Measurements from ENCODE around the gene NBDY.
"Not testable (repeated sequence)": the region's sequence is repeated elsewhere in the genome, so short reads cannot be mapped to it uniquely, and the experiment has no call there.

The NBDY gene

GRCh38 chrX:56764975-56765791 lies 36.1 kb downstream of the NBDY start:
- no peak for DNase-seq (ENCODE audit: low read depth)

GRCh38 chrX:56765811-56766553 lies 36.9 kb downstream of the NBDY start:
- DNase-seq (ENCODE audit: low read depth), result no peak

GRCh38 chrX:56766554-56767347 lies 37.7 kb downstream of the NBDY start:
- no peak for DNase-seq (ENCODE audit: low read depth)

- not testable (repeated sequence) for DNase-seq (ENCODE audit: low read depth)
Observed at GRCh38 chrX:56767348-56768119, 38.5 kb downstream of the NBDY start.

DNA sequence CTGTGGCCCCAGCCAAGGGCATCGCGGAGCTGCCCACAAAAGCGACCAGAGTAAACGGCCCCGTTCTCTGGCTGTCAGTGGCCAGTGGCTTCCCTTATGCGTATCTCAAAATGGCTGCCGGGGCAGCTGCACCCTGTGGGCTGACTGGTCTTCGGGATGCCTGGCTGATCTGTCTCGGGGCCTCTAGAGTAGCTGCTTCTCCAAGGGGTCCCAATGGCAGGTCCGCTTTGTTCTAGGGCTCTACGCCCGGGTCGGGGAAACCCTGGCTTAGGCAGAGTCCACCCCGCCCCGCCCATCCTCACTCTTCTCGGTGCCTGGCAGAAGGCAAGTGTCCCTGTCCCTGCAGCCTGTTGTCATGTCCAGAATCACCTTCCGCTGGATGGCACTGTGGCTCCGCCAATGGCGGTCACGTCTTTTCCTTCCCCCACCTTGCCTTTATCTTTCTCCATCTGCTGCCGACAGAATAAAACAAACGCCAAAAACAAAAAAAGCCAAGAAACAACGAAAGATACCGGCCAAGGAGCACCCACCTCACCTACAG lies 39.1 kb downstream of the NBDY start:
- not testable (repeated sequence) for DNase-seq (ENCODE audit: low read depth)

- not testable (repeated sequence) for DNase-seq (ENCODE audit: low read depth)
Observed at GRCh38 chrX:56772675-56773521, 43.9 kb downstream of the NBDY start.

- DNase-seq (ENCODE audit: low read depth), result not testable (repeated sequence)
Observed at GRCh38 chrX:56773522-56774060, 44.5 kb downstream of the NBDY start.

DNA sequence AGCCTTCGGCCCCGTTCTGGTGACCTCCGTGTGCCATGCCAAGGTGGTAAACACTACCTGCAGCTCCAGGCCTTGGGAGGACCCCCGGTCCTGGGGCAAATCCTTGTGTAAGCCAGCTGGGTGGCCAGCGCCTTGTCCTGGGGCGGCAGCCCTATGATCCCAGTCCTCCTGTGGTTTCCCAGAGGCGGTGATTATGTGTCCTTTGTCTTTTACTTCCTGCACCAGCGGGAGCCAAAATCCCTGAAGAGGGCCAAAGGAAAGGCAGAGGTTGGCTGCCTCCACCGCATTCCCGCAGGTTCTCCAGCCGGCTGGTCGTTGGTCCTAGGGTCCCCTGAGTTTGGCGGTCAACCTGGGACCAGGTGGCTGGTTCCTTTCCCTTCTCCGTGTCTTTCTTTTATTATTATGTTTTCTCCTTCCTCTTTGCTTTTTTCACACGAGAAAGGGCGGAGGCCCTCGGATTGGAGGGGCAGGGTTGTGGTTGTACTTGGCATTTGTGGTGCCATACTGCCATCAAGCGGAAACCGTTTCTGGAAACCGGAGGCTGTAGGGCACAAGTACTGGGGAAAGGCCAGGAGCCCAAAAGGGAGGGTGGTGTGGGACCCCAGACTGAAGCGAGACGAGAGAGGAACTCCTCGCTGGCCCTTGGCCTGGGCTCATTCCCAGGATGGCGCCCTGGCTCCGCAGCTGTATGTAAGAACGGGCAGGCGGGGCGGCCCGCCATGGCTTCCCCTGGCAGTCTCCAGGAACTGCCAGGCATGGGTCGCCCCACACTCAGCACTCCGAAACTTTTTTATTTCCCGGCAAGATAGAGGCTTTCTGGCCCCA lies 49.3 kb downstream of the NBDY start:
- DNase-seq (ENCODE audit: low read depth), result not testable (repeated sequence)

DNA sequence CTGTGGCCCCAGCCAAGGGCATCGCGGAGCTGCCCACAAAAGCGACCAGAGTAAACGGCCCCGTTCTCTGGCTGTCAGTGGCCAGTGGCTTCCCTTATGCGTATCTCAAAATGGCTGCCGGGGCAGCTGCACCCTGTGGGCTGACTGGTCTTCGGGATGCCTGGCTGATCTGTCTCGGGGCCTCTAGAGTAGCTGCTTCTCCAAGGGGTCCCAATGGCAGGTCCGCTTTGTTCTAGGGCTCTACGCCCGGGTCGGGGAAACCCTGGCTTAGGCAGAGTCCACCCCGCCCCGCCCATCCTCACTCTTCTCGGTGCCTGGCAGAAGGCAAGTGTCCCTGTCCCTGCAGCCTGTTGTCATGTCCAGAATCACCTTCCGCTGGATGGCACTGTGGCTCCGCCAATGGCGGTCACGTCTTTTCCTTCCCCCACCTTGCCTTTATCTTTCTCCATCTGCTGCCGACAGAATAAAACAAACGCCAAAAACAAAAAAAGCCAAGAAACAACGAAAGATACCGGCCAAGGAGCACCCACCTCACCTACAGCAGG lies 50.0 kb downstream of the NBDY start:
- not testable (repeated sequence) for DNase-seq (ENCODE audit: low read depth)

DNA sequence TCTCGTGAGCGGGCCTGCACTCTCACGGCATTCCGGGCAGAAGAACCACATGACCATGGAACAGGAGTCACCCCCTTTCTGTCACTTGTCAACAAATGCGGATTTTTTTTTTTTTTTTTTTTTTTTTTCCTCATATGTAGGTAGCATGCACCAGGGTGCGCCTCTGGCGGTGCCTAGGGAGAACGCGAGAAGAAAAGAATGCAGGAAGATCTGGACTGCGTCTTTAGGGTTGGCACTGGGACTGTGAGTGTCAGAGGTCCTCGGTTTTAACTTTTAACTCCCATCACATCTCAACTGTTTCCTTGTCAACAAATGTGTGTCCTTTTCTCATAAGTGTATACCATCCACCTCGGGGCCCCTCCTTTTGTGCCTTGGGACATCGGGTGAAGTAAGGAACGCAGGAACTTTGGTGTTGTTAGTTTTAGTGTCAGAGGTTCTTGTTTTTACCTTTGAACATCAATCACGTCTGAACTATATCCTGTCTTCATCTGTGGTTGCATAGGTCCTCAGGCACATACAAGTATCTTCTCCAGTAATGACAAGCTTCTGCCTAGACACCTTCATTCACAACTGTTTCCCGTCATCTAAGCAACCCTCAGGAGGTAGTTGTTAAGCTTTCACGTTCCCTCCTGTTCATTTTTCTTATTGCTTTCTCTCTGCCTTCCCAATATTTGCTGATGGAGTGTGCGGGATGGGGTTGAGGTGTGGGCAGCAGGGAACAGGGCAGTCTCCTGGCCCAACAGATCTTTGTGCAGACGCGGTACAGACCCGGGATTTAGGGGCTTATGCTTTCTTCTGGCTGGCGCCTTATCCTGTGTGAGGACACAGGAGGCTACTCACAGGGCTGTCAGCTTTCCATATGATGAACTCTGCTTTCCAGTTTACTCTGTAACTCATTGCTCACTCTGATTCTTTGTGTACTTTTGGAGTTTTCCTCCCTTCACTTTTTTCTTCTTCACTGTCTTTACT lies 51.9 kb downstream of the NBDY start:
- not testable (repeated sequence) for DNase-seq (ENCODE audit: low read depth)

GRCh38 chrX:56782352-56782751 lies 53.3 kb downstream of the NBDY start:
- no peak for DNase-seq (ENCODE audit: low read depth)

DNA sequence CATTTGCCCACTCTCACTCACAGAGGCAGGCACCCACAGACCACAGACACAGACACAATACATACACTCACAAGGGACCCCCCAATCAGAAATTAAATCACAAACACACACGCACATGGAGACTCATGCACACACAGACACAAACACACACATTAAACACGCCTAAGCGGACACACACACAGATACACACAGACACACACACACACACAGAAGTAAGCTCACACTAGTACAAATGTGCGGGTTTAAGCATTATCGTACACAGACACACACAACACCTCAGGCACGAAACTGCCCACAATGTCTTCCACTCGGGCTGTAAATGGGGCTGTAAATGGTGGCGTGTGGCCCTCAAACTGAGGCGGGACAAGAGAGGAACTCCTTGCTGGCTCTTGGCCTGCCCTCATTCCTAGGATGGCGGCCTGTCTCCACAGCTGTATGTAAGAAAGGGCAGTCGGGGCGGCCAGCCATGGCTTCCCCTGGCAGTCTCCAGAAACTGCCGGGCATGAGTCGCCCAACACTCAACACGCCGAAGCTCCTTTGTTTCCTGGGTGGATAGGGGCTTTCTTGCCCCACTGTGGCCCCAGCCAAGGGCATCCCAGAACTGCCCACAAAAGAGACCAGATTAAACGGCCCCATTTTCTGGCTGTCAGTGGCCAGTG lies 53.9 kb downstream of the NBDY start:
- no peak for DNase-seq (ENCODE audit: low read depth)

DNA sequence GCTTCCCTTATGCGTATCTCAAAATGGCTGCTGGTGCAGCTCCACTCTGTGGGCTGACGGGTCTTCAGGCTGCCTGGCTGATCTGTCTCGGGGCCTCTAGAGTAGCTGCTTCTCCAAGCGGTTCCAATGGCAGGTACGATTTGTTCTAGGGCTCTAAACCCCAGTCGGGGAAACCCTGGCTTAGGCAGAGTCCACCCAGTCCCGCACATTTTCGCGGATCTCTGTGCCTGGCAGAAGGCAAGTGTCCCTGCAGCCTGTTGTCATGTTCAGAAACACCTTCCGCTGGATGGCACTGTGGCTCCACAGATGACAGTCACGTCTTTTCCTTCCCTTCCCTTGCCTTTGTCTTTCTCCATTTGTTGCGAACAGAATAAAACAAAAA lies 54.4 kb downstream of the NBDY start:
- no peak for DNase-seq (ENCODE audit: low read depth)

GRCh38 chrX:56783996-56784620 lies 55.1 kb downstream of the NBDY start:
- no peak for DNase-seq (ENCODE audit: low read depth)

DNA sequence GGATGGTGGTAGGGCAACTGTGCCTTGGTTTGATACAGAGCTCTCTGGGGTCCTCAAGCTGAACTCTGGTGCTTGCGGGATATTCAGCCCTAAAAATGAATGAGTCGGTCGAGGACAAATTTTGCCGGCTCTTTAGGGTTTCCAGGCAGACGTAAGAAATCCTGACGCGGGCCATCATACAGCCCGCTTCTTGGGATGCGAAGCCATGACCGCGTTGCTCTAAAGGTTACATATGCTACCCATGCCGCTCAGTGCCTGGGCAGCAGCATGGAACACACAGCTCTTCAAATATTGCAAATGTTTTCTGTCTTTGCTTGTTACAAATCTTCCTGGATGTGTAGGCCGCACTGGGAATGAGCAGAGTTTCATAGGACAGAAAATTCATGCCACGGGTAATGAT lies 55.6 kb downstream of the NBDY start:
- DNase-seq (ENCODE audit: low read depth), result no peak

GRCh38 chrX:56785442-56785841 lies 56.4 kb downstream of the NBDY start:
- no peak for DNase-seq (ENCODE audit: low read depth)
